IMR-90 (cell line): Measurements from ENCODE around the gene P2RX3. TPM values are rescaled to one million over a fixed set of nuclear protein-coding genes. Genes with fewer than 3 reads are reported as not detected.

ENCODE experiments used
- ATAC-seq: fragments of 200-7000 bp; cut with Tn5 transposase; 2 replicates; pipeline ENCODE4 v1.9.1; 2020; ENCODE audit warnings: low read depth, mild to moderate bottlenecking, moderate library complexity
- BruUV-seq: library from RNA; stranded (reverse); fragments of 400-500 nt; replicated peaks from 2 replicates; lab custom pipeline; 2021; lab: Mats Ljungman, UMichigan
- CTCF ChIA-PET: fragments of 300-600 bp; formaldehyde crosslinking; extraction: SDS; loops from one replicate; lab custom pipeline; 2021; ENCODE audit warnings: antibody characterized with exemption; lab: Yijun Ruan, JAX
- POLR2A ChIA-PET: fragments of 300-600 bp; sonication (Branson Sonifier 250); formaldehyde crosslinking; loops from one replicate; lab custom pipeline; 2022; ENCODE audit warnings: antibody characterized with exemption; ENCODE audit not compliant: unreplicated experiment; lab: Charles Lee
- DNase-seq: peaks from one replicate; pipeline ENCODE4 v3.0.0; 2013
- H2AFZ ChIP-seq: replicated peaks from 2 replicates; pipeline ENCODE3; 2013; ENCODE audit warnings: low read length, mild to moderate bottlenecking; ENCODE audit not compliant: poor library complexity
- H2AK5ac ChIP-seq: 2 replicates; pipeline ENCODE4 v1.6.1; 2013; ENCODE audit warnings: low read depth, low read length, inconsistent platforms
- H2AK9ac ChIP-seq: replicated peaks from 2 replicates; pipeline ENCODE3; 2013; ENCODE audit warnings: mild to moderate bottlenecking, low read depth, low read length, moderate library complexity; ENCODE audit not compliant: poor library complexity
- H2BK120ac ChIP-seq: 2 replicates; pipeline ENCODE4 v1.6.1; 2013; ENCODE audit warnings: low read depth, low read length, inconsistent platforms
- H2BK15ac ChIP-seq: 3 replicates; pipeline ENCODE4 v1.6.1; 2013; ENCODE audit warnings: low read depth, low read length, inconsistent platforms
- H2BK20ac ChIP-seq: 2 replicates; pipeline ENCODE4 v1.6.1; 2013; ENCODE audit warnings: low read depth, mild to moderate bottlenecking, inconsistent platforms, low read length, moderate library complexity
- H2BK5ac ChIP-seq: 2 replicates; pipeline ENCODE4 v1.6.1; 2013; ENCODE audit warnings: mild to moderate bottlenecking, low read depth, low read length, inconsistent platforms; ENCODE audit not compliant: poor library complexity, severe bottlenecking
- H3K14ac ChIP-seq: replicated peaks from 2 replicates; pipeline ENCODE4 v1.6.1; 2013; ENCODE audit warnings: low read depth, low read length, inconsistent platforms
- H3K18ac ChIP-seq: 2 replicates; pipeline ENCODE4 v1.6.1; 2013; ENCODE audit warnings: low read depth, low read length, control low read depth
- H3K23ac ChIP-seq: 2 replicates; pipeline ENCODE4 v1.6.1; 2013; ENCODE audit warnings: low read depth, low read length, inconsistent platforms
- H3K27ac ChIP-seq: 2 replicates; pipeline ENCODE4 v1.5.1; 2013; ENCODE audit warnings: mild to moderate bottlenecking, control low read depth, low read length; ENCODE audit not compliant: insufficient read depth
- H3K27me3 ChIP-seq: 2 replicates; pipeline ENCODE4 v1.6.1; 2013; ENCODE audit warnings: low read length; ENCODE audit not compliant: control insufficient read depth, insufficient read depth
- H3K36me3 ChIP-seq: 2 replicates; pipeline ENCODE4 v1.6.1; 2013; ENCODE audit warnings: low read length, mixed read lengths; ENCODE audit not compliant: control insufficient read depth, insufficient read depth
- H3K4ac ChIP-seq: 2 replicates; pipeline ENCODE4 v1.6.1; 2013; ENCODE audit warnings: low read depth, low read length, inconsistent platforms
- H3K4me1 ChIP-seq: 2 replicates; pipeline ENCODE4 v1.6.1; 2013; ENCODE audit warnings: low read length, mixed read lengths; ENCODE audit not compliant: control insufficient read depth, insufficient read depth
- H3K4me2 ChIP-seq: 2 replicates; pipeline ENCODE4 v1.6.1; 2013; ENCODE audit warnings: low read depth, mild to moderate bottlenecking, control low read depth, low read length, moderate library complexity
- H3K4me3 ChIP-seq: 2 replicates; pipeline ENCODE4 v1.5.1; 2013; ENCODE audit warnings: low read depth, mild to moderate bottlenecking, control low read depth, low read length, moderate library complexity; ENCODE audit not compliant: insufficient read depth
- H3K56ac ChIP-seq: 2 replicates; pipeline ENCODE4 v1.6.1; 2013; ENCODE audit warnings: low read length, inconsistent platforms; ENCODE audit not compliant: insufficient read depth; ENCODE audit errors: extremely low read depth
- H3K79me1 ChIP-seq, 2 experiments: 2 replicates each; pipeline ENCODE4 v1.6.1; 2013; ENCODE audit warnings: low read length in 2 of 2, inconsistent platforms in 1 of 2, low read depth in 1 of 2
- H3K9ac ChIP-seq: 2 replicates; pipeline ENCODE4 v1.6.1; 2013; ENCODE audit warnings: low read depth, low read length, control low read depth
- H3K9me1 ChIP-seq: 2 replicates; pipeline ENCODE4 v1.6.1; 2013; ENCODE audit warnings: low read length, inconsistent platforms; ENCODE audit not compliant: insufficient read depth
- H3K9me3 ChIP-seq: 2 replicates; pipeline ENCODE4 v1.6.1; 2013; ENCODE audit warnings: low read length; ENCODE audit not compliant: control insufficient read depth, insufficient read depth
- H4K20me1 ChIP-seq: 2 replicates; pipeline ENCODE4 v1.6.1; 2013; ENCODE audit warnings: low read length, inconsistent platforms; ENCODE audit not compliant: insufficient read depth
- H4K5ac ChIP-seq: 2 replicates; pipeline ENCODE4 v1.6.1; 2013; ENCODE audit warnings: mild to moderate bottlenecking, low read depth, low read length, control low read depth
- H4K8ac ChIP-seq, 2 experiments: 2 replicates each; pipeline ENCODE4 v1.6.1; 2013; ENCODE audit warnings: low read depth in 2 of 2, low read length in 2 of 2, control low read depth in 1 of 2, inconsistent platforms in 1 of 2
- H4K91ac ChIP-seq: 2 replicates; pipeline ENCODE4 v1.6.1; 2013; ENCODE audit warnings: low read depth, low read length, inconsistent platforms; ENCODE audit not compliant: insufficient read depth
- BHLHE40 ChIP-seq: fragments of 150-350 bp; IDR thresholded peaks from 2 replicates; pipeline ENCODE4 v1.6.1; 2016; ENCODE audit warnings: mild to moderate bottlenecking, low read depth, low read length
- CEBPB ChIP-seq: IDR thresholded peaks from 2 replicates; pipeline ENCODE4 v1.6.1; 2012; ENCODE audit warnings: low read depth, low read length, improper control_type of control experiment
- CHD1 ChIP-seq: IDR thresholded peaks from 2 replicates; pipeline ENCODE4 v1.6.1; 2012; ENCODE audit warnings: low read depth, low read length, improper control_type of control experiment
- CTCF ChIP-seq: conservative IDR thresholded peaks from 2 replicates; pipeline ENCODE4 v1.5.1; 2012; ENCODE audit warnings: mild to moderate bottlenecking, low read depth, low read length, improper control_type of control experiment
- ELK1 ChIP-seq: fragments of 150-350 bp; IDR thresholded peaks from 2 replicates; pipeline ENCODE4 v1.6.1; 2016; ENCODE audit warnings: low read depth, mild to moderate bottlenecking, low read length, moderate library complexity, borderline replicate concordance
- FOS ChIP-seq: fragments of 150-350 bp; IDR thresholded peaks from 2 replicates; pipeline ENCODE4 v1.6.1; 2016; ENCODE audit warnings: low read depth, low read length
- MAFK ChIP-seq: IDR thresholded peaks from 2 replicates; pipeline ENCODE4 v1.6.1; 2012; ENCODE audit warnings: low read depth, low read length, improper control_type of control experiment
- MAZ ChIP-seq: IDR thresholded peaks from 2 replicates; pipeline ENCODE4 v1.6.1; 2012; ENCODE audit warnings: low read depth, mild to moderate bottlenecking, low read length, improper control_type of control experiment, moderate library complexity, borderline replicate concordance
- MXI1 ChIP-seq: IDR thresholded peaks from 2 replicates; pipeline ENCODE4 v1.6.1; 2012; ENCODE audit warnings: low read depth, mild to moderate bottlenecking, low read length, moderate library complexity, borderline replicate concordance
- NFE2L2 ChIP-seq: fragments of 150-350 bp; IDR thresholded peaks from 2 replicates; pipeline ENCODE4 v1.6.1; 2016; ENCODE audit warnings: low read depth, mild to moderate bottlenecking, low read length
- POLR2A ChIP-seq: IDR thresholded peaks from 2 replicates; pipeline ENCODE4 v1.6.1; 2012; ENCODE audit warnings: mild to moderate bottlenecking, low read depth, low read length
- RAD21 ChIP-seq: IDR thresholded peaks from 2 replicates; pipeline ENCODE4 v1.6.1; 2012; ENCODE audit warnings: low read length, improper control_type of control experiment
- RCOR1 ChIP-seq: IDR thresholded peaks from 2 replicates; pipeline ENCODE4 v1.6.1; 2012; ENCODE audit warnings: mild to moderate bottlenecking, low read length, improper control_type of control experiment; ENCODE audit not compliant: insufficient replicate concordance
- RFX5 ChIP-seq: IDR thresholded peaks from 2 replicates; pipeline ENCODE4 v1.8.0; 2012; ENCODE audit warnings: low read depth, mild to moderate bottlenecking, low read length, moderate library complexity
- SMC3 ChIP-seq: fragments of 150-350 bp; IDR thresholded peaks from 2 replicates; pipeline ENCODE4 v1.6.1; 2016; ENCODE audit warnings: low read depth, mild to moderate bottlenecking, antibody characterized with exemption, low read length, moderate library complexity
- USF2 ChIP-seq: fragments of 150-350 bp; IDR thresholded peaks from 2 replicates; pipeline ENCODE4 v1.6.1; 2017; ENCODE audit warnings: mild to moderate bottlenecking, antibody characterized with exemption, low read length, low read depth
- WGBS, 2 experiments: methylation state at CpG; one replicate each; pipeline versions ENCODE4 v1.1.5 to v1.1.7; 2013; ENCODE audit warnings: missing lambda C conversion rate in 2 of 2; ENCODE audit not compliant: insufficient read length in 1 of 2; ENCODE audit errors: extremely low coverage in 2 of 2; 5-methylcytosine and 5-hydroxymethylcytosine counted together
- dilution Hi-C: fragments of 300-500 bp; cut with HindIII; formaldehyde crosslinking; loops from one replicate; pipeline ENCODE4 v1.14.3; 2018; ENCODE audit warnings: low sequenced_read_pairs; ENCODE audit not compliant: unreplicated experiment
- in situ Hi-C: fragments of 300-500 bp; cut with MboI; formaldehyde crosslinking; loops from 3 replicates; pipeline ENCODE4 v1.14.3; 2019; ENCODE audit warnings: low sequenced_read_pairs, inconsistent platforms, mixed read lengths
- intact Hi-C: fragments of 100-400 bp; cut with micrococcal nuclease; formaldehyde crosslinking; loops from 2 replicates; pipeline ENCODE4 v1.10.0; 2022
- polyA plus RNA-seq, 3 experiments: library from polyadenylated mRNA; depleted of rRNA; stranded (reverse); fragments of >200 nt; gene quantifications; 2 replicates each; pipeline ENCODE4 v1.2.3, GENCODE V29; 2012; ENCODE audit warnings: low replicate concordance in 1 of 3
- total RNA-seq: library from RNA; depleted of rRNA; stranded (reverse); fragments of >200 nt; gene quantifications from 2 replicates; pipeline ENCODE4 v1.2.3, GENCODE V29; 2012

P2RX3 gene
- total and polyA plus RNA-seq, 2 of the 4 experiments (the other 2 are of a cell fraction) = not detected

GRCh38 chr11:57343825-57344224 lies 5.7 kb downstream of the P2RX3 start:
- Histone ChIP-seq H3K14ac (no peak overlapping the region), H3K4me1 (no peaks in the 10 kb centered on the region; the same call in 1 of the 2 replicates), H4K5ac (no peak overlapping the region), H4K20me1 (no peaks in the 10 kb centered on the region), H2BK15ac (no peak overlapping the region), H2AK5ac (no peak overlapping the region), H3K79me1 (no peaks in the 10 kb centered on the region), H3K4me3 (no peak overlapping the region), H3K23ac (no peak overlapping the region), H4K91ac (no peak overlapping the region), H3K18ac (no peak overlapping the region), H3K9me1 (no peaks in the 10 kb centered on the region), H3K56ac (no peak overlapping the region), H3K4ac (no peak overlapping the region), H2AFZ (no peak overlapping the region), H3K9ac (no peak overlapping the region), H2BK20ac (no peak overlapping the region), H3K36me3 (no peaks in the 10 kb centered on the region), H2BK120ac (no peak overlapping the region), H4K8ac (no peak overlapping the region), H3K4me2 (no peak overlapping the region), H3K27me3 (peaks cover 26% of the 10 kb centered on the region), H2AK9ac (no peak overlapping the region), H3K27ac (no peak overlapping the region), H3K9me3 (no peaks in the 10 kb centered on the region), H2BK5ac (no peak overlapping the region)
- WGBS, 2 experiments = 73% methylated on average over 3 of the region's 7 CpGs; no CpG with 5 or more reads in 1 of the 2 experiments
- no peak for ATAC-seq
- POLR2A ChIA-PET = no interaction called here
- intact Hi-C loops (loop anchor here (2.0 to 10.0 kb wide), 3 partner anchors 113 to 1181 kb away; no protein-coding TSS in a partner anchor), dilution Hi-C loops (no loop called here), in situ Hi-C loops (loop anchor here (5.0 kb wide), 1 partner anchor 183 kb away; no protein-coding TSS in a partner anchor)
- TF ChIP-seq RCOR1 = no peak
- TF ChIP-seq FOS = no peak
- TF ChIP-seq POLR2A = no peak
- TF ChIP-seq USF2 = no peak
- no peak for TF ChIP-seq MAFK
- TF ChIP-seq CHD1 = no peak
- TF ChIP-seq ELK1 = no peak
- no peak for TF ChIP-seq NFE2L2
- no peak for TF ChIP-seq RFX5
- no peak for TF ChIP-seq BHLHE40
- no peak for TF ChIP-seq CEBPB
- no peak for TF ChIP-seq MAZ
- no peak for TF ChIP-seq CTCF
- TF ChIP-seq MXI1 = no peak
- TF ChIP-seq SMC3 = no peak
- TF ChIP-seq RAD21 = no peak
- BruUV-seq = no TSS peak
- CTCF ChIA-PET = interaction anchor here (0.7 to 1.0 kb wide), 2 partner anchors 17 to 149 kb away, joined by 3 read pairs; no protein-coding TSS in a partner anchor
- DNase-seq = no peak
